A673 (cell line): ENCODE results near the gene CEP97. TPM values are rescaled to one million over a fixed set of nuclear protein-coding genes. Genes with fewer than 3 reads are reported as not detected.
"Not testable (repeated sequence)": the region's sequence is repeated elsewhere in the genome, so short reads cannot be mapped to it uniquely, and the experiment has no call there.

ENCODE experiments used
- BruUV-seq: library from RNA; stranded (reverse); fragments of 400-500 nt; replicated peaks from 2 replicates; lab custom pipeline; 2021; lab: Mats Ljungman, UMichigan
- CTCF ChIA-PET: fragments of 300-600 bp; sonication (Branson Sonifier 250); formaldehyde crosslinking; loops from one replicate; lab custom pipeline; 2022; ENCODE audit warnings: antibody characterized with exemption; lab: Charles Lee
- POLR2A ChIA-PET: fragments of 300-600 bp; sonication (Branson Sonifier 250); formaldehyde crosslinking; loops from one replicate; lab custom pipeline; 2022; ENCODE audit warnings: antibody characterized with exemption; ENCODE audit not compliant: low non-redundant PET; lab: Charles Lee
- DNase-seq: peaks from one replicate; pipeline ENCODE4 v3.0.0-alpha.2; 2015; ENCODE audit warnings: low spot score
- H3K27ac ChIP-seq: fragments of 200-600 bp; sonication (generic); 2 replicates; pipeline ENCODE4 v1.5.1; 2016; ENCODE audit warnings: mixed run types, low read depth, mild to moderate bottlenecking, mixed read lengths, antibody characterized with exemption, low read length; ENCODE audit not compliant: poor library complexity, severe bottlenecking
- H3K27me3 ChIP-seq: fragments of 200-600 bp; sonication (generic); replicated peaks from 2 replicates; pipeline ENCODE4 v1.6.1; 2017; ENCODE audit warnings: mixed run types, low read depth, mild to moderate bottlenecking, mixed read lengths, antibody characterized with exemption, low read length; ENCODE audit not compliant: insufficient read depth, poor library complexity
- H3K36me3 ChIP-seq: fragments of 200-600 bp; sonication (generic); 2 replicates; pipeline ENCODE4 v1.6.1; 2016; ENCODE audit warnings: mixed run types, mild to moderate bottlenecking, mixed read lengths, antibody characterized with exemption, low read length; ENCODE audit not compliant: insufficient read depth, poor library complexity, severe bottlenecking
- H3K4me1 ChIP-seq: fragments of 200-600 bp; sonication (generic); 2 replicates; pipeline ENCODE4 v1.6.1; 2017; ENCODE audit warnings: mixed run types, mild to moderate bottlenecking, mixed read lengths, antibody characterized with exemption, low read length; ENCODE audit not compliant: insufficient read depth, poor library complexity, severe bottlenecking
- H3K4me3 ChIP-seq: fragments of 200-600 bp; sonication (generic); 2 replicates; pipeline ENCODE4 v1.5.1; 2016; ENCODE audit warnings: low read depth, mixed run types, mild to moderate bottlenecking, mixed read lengths, low read length; ENCODE audit not compliant: poor library complexity, severe bottlenecking
- H3K9me3 ChIP-seq: fragments of 200-600 bp; sonication (generic); 2 replicates; pipeline ENCODE4 v1.6.1; 2016; ENCODE audit warnings: mixed run types, low read depth, mild to moderate bottlenecking, mixed read lengths, antibody characterized with exemption, low read length; ENCODE audit not compliant: poor library complexity, severe bottlenecking
- EZH2 ChIP-seq: fragments of 200-600 bp; sonication (generic); IDR thresholded peaks from 2 replicates; pipeline ENCODE4 v1.6.1; 2017; ENCODE audit warnings: borderline replicate concordance, low read depth, mild to moderate bottlenecking, mixed read lengths, antibody characterized with exemption, low read length; ENCODE audit not compliant: poor library complexity, severe bottlenecking
- intact Hi-C: fragments of 100-400 bp; cut with micrococcal nuclease; formaldehyde crosslinking; loops from one replicate; pipeline ENCODE4 v1.10.0; 2022; ENCODE audit not compliant: unreplicated experiment
- total RNA-seq: library from RNA; stranded (reverse); gene quantifications from 2 replicates; pipeline ENCODE4 v1.2.3, GENCODE V29; 2021
- TF ChIP-seq, protein P1 (sequence below): fragments of 300-800, 200-600 bp; sonication (generic); conservative IDR thresholded peaks from 2 replicates; pipeline ENCODE4 v1.5.1; 2017; ENCODE audit warnings: low read depth, mild to moderate bottlenecking, antibody characterized with exemption, low read length, moderate library complexity, mixed read lengths

The CEP97 gene
- total RNA-seq, 1 experiment from 2014 or later: 19.7 TPM

- no peaks in the 10 kb centered on the region for H3K27me3 ChIP-seq
- TF ChIP-seq EZH2: no peak
- TF ChIP-seq, protein P1, sequence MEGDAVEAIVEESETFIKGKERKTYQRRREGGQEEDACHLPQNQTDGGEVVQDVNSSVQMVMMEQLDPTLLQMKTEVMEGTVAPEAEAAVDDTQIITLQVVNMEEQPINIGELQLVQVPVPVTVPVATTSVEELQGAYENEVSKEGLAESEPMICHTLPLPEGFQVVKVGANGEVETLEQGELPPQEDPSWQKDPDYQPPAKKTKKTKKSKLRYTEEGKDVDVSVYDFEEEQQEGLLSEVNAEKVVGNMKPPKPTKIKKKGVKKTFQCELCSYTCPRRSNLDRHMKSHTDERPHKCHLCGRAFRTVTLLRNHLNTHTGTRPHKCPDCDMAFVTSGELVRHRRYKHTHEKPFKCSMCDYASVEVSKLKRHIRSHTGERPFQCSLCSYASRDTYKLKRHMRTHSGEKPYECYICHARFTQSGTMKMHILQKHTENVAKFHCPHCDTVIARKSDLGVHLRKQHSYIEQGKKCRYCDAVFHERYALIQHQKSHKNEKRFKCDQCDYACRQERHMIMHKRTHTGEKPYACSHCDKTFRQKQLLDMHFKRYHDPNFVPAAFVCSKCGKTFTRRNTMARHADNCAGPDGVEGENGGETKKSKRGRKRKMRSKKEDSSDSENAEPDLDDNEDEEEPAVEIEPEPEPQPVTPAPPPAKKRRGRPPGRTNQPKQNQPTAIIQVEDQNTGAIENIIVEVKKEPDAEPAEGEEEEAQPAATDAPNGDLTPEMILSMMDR: no peak
- peak overlapping the region; percentile 75 for H3K4me3 ChIP-seq
- DNase-seq: peak; percentile 51
- TSS peak; percentile 88 for BruUV-seq
- no peaks in the 10 kb centered on the region for H3K9me3 ChIP-seq
- peak overlapping the region; percentile 94 for H3K27ac ChIP-seq
- CTCF ChIA-PET: no interaction called here
- peaks cover 21% of the 10 kb centered on the region for H3K4me1 ChIP-seq
- POLR2A ChIA-PET: interaction anchor here (0.6 kb wide), 1 partner anchor 17 kb away, joined by 3 read pairs; no protein-coding TSS in a partner anchor
- intact Hi-C loops: no loop called here
- H3K36me3 ChIP-seq: peaks cover 37% of the 10 kb centered on the region
Observed at GRCh38 chr3:101687142-101687931, 37.1 kb upstream of the CEP97 start.

GRCh38 chr3:101689286-101689685, 35.1 kb upstream of the CEP97 start:
- BruUV-seq: no TSS peak
- POLR2A ChIA-PET: no interaction called here

GRCh38 chr3:101690972-101691371, 33.4 kb upstream of the CEP97 start:
- BruUV-seq: no TSS peak
- H3K4me1 ChIP-seq: peaks cover 12% of the 10 kb centered on the region
- no peak overlapping the region for H3K4me3 ChIP-seq
- H3K9me3 ChIP-seq: no peaks in the 10 kb centered on the region
- no peak overlapping the region for H3K27ac ChIP-seq
- ChIA-PET POLR2A (no interaction called here), CTCF (interaction anchor here (0.7 kb wide), 1 partner anchor 116 kb away, joined by 11 read pairs; no protein-coding TSS in a partner anchor)
- H3K27me3 ChIP-seq: no peaks in the 10 kb centered on the region
- intact Hi-C loops: loop anchor here (10.0 kb wide), 1 partner anchor 824 kb away; no protein-coding TSS in a partner anchor
- H3K36me3 ChIP-seq: peaks cover under 1% of the 10 kb centered on the region
- DNase-seq: no peak
- no peak for TF ChIP-seq EZH2
- TF ChIP-seq, protein P1: no peak

More at GRCh38 chr3:101689286-101689685, 35.1 kb upstream of the CEP97 start:
- CTCF ChIA-PET: no interaction called here
- no peak overlapping the region for H3K4me3 ChIP-seq
- H3K27me3 ChIP-seq: no peaks in the 10 kb centered on the region
- no peak for DNase-seq
- no peak overlapping the region for H3K27ac ChIP-seq
- H3K36me3 ChIP-seq: peaks cover 18% of the 10 kb centered on the region
- H3K9me3 ChIP-seq: no peaks in the 10 kb centered on the region
- peaks cover 11% of the 10 kb centered on the region for H3K4me1 ChIP-seq
- no peak for TF ChIP-seq EZH2
- TF ChIP-seq, protein P1: no peak
- intact Hi-C loops: no loop called here

- H3K27ac ChIP-seq, H3K36me3 ChIP-seq, CTCF ChIA-PET, BruUV-seq, POLR2A ChIA-PET, H3K27me3 ChIP-seq, H3K9me3 ChIP-seq, DNase-seq, H3K4me3 ChIP-seq: not testable (repeated sequence)
- intact Hi-C loops: loop anchor here (10.0 kb wide), 1 partner anchor 823 kb away; no protein-coding TSS in a partner anchor
- H3K4me1 ChIP-seq: peaks cover 19% of the 10 kb centered on the region
Observed at GRCh38 chr3:101691685-101692671, 32.4 kb upstream of the CEP97 start.
